Measurements from ENCODE around the gene HHEX. TPM values are rescaled to one million over a fixed set of nuclear protein-coding genes. Genes with fewer than 3 reads are reported as not detected.
"Not testable (repeated sequence)": the region's sequence is repeated elsewhere in the genome, so short reads cannot be mapped to it uniquely, and the experiment has no call there.

Gene HHEX
- total RNA-seq, 1 donor from 2014 or later, result 182 TPM

- Mint-ChIP-seq H3K36me3 (ENCODE audit: low read depth, unreplicated experiment) (peaks cover 2% of the 10 kb centered on the region), H3K4me1 (ENCODE audit: unreplicated experiment) (peaks cover 21% of the 10 kb centered on the region), H3K9me3 (ENCODE audit: unreplicated experiment) (no peaks in the 10 kb centered on the region), H3K4me3 (ENCODE audit: unreplicated experiment) (no peak overlapping the region), H3K27me3 (ENCODE audit: unreplicated experiment) (peaks cover 10% of the 10 kb centered on the region), H3K27ac (ENCODE audit: unreplicated experiment) (no peak overlapping the region)
- DNase-seq (ENCODE audit: low spot score), result no peak
- no peak for TF ChIP-seq CTCF (IDR thresholded peaks at IDR 0.05; ENCODE audit: unreplicated experiment)
Measured at GRCh38 chr10:92740762-92741161, 51.0 kb downstream of the HHEX start.

- H3K27ac Mint-ChIP-seq (ENCODE audit: unreplicated experiment); H3K4me3 Mint-ChIP-seq (ENCODE audit: unreplicated experiment); DNase-seq (ENCODE audit: low spot score); H3K36me3 Mint-ChIP-seq (ENCODE audit: low read depth, unreplicated experiment); H3K9me3 Mint-ChIP-seq (ENCODE audit: unreplicated experiment): not testable (repeated sequence)
- Mint-ChIP-seq H3K27me3 (ENCODE audit: unreplicated experiment) (peaks cover 12% of the 10 kb centered on the region), H3K4me1 (ENCODE audit: unreplicated experiment) (peaks cover 21% of the 10 kb centered on the region)
Measured at GRCh38 chr10:92741741-92742140, 52.0 kb downstream of the HHEX start.

- Mint-ChIP-seq H3K4me1 (ENCODE audit: unreplicated experiment) (peaks cover 21% of the 10 kb centered on the region), H3K27ac (ENCODE audit: unreplicated experiment) (no peak overlapping the region), H3K4me3 (ENCODE audit: unreplicated experiment) (no peak overlapping the region), H3K36me3 (ENCODE audit: low read depth, unreplicated experiment) (peaks cover 2% of the 10 kb centered on the region), H3K27me3 (ENCODE audit: unreplicated experiment) (peaks cover 13% of the 10 kb centered on the region), H3K9me3 (ENCODE audit: unreplicated experiment) (no peaks in the 10 kb centered on the region)
- no peak for DNase-seq (ENCODE audit: low spot score)
- TF ChIP-seq CTCF (IDR thresholded peaks at IDR 0.05; ENCODE audit: unreplicated experiment), result no peak
Measured at GRCh38 chr10:92742331-92743228, 52.8 kb downstream of the HHEX start.

Other genes starting within 250 kb of the HHEX start
- gene IDE, start 115.9 kb upstream of the HHEX start, total RNA-seq (ENCODE audit: unreplicated experiment), result 41.6 TPM
- 9.4 TPM for gene KIF11, start 96.8 kb upstream of the HHEX start, total RNA-seq (ENCODE audit: unreplicated experiment)
- 28.5 TPM for gene EXOC6, start 158.6 kb downstream of the HHEX start, total RNA-seq (ENCODE audit: unreplicated experiment)

Data from endothelial cell (in vitro differentiated cells).